ENCODE results near the gene C14orf119. TPM values are rescaled to one million over a fixed set of nuclear protein-coding genes. Genes with fewer than 3 reads are reported as not detected.

The C14orf119 gene
- total RNA-seq, 1 donor from 2014 or later: 38.6 TPM

DNA sequence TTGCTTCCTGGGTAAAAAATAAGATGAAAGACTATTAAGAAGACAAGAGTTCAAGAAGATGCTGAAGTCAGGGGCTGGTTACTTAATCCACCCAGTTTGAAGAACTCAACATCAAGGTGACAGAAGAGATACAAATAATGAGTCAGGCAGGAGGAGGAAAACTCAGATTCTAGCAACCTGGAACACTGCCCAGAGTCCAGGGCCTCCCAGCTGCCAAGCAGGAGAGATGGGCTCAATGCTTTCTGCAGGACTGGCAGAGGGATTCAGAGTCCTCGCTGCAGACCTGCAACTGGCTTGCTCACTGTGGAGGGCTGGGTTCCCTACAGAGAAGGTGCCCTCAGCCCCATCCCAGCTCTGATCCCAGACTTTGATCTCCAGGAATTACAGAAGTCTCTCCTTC, 52.4 kb downstream of the C14orf119 start:
- no peak for DNase-seq (ENCODE audit: low read depth in 2 of 2)

DNA sequence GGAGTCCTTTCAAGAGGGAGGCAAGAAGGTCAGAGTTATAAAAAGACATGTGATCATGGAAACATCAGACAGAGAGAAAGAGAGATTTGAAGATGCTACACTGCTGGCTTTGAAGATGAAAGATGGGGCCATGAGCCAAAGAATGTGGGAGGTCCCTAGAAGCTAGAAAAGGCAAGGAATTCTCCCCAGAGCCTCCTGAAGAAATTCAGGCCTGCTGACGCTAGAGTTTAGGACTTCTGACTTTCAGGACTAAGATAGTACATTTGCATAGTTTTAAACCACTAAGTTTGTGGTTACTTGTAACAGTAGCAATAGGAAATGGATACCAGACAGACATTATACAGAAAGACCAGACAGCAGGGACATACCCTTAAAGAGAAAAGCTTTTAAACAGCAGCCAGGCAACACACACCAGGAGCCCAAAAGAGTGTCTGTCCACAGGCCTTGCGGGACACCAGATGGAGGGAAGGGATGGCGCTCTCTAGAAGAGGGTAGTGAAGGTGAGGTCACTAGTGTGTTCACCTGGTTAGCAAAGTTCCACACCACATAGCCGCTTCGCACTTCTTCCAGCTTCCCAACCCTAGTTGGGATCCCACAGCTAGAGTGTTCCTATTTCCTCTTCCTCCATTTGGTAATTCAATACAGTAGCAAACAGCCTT, 53.4 kb downstream of the C14orf119 start:
- DNase-seq (ENCODE audit: low read depth in 2 of 2): no peak

DNA sequence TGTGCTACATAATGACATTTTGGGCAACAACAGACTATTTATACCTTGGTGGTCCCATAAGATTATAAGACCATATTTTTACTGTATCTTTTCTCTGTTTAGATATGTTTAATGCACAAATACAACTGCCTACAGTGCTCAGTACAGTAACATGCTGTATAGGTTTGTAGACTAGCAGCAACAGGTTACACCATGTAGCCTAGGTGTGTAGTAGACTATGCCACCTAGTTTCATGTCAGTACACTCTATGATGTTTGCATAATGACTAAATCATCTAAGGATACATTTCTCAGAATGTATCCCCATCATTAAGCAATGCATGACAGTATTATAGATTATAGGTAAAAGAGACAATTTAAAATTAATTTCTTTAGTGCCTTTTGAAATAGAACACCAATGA, 54.4 kb downstream of the C14orf119 start:
- DNase-seq (ENCODE audit: low read depth in 2 of 2): no peak

Other genes starting within 250 kb of the C14orf119 start
- gene LRP10, start 223.8 kb upstream of the C14orf119 start, total RNA-seq: 35.2 and 65.7 TPM in 2 replicates
- gene REM2, start 212.3 kb upstream of the C14orf119 start, total RNA-seq: under 0.01 TPM in 1 of 2 replicates, not detected in the other
- gene RBM23, start 176.4 kb upstream of the C14orf119 start, total RNA-seq: 36.1 and 44.4 TPM in 2 replicates
- 38.4 and 47.1 TPM in 2 replicates for gene PRMT5, start 166.1 kb upstream of the C14orf119 start, total RNA-seq
- 14.5 and 29.7 TPM in 2 replicates for gene HAUS4, start 138.4 kb upstream of the C14orf119 start, total RNA-seq
- gene AJUBA, start 113.0 kb upstream of the C14orf119 start, total RNA-seq: 35.7 and 40.3 TPM in 2 replicates
- gene C14orf93, start 85.4 kb upstream of the C14orf119 start, total RNA-seq: 4.1 and 4.4 TPM in 2 replicates
- 216 and 232 TPM in 2 replicates for gene PSMB5, start 60.6 kb upstream of the C14orf119 start, total RNA-seq
- gene PSMB11, start 53.3 kb upstream of the C14orf119 start, total RNA-seq: not detected in 2 replicates
- 1.5 and 1.9 TPM in 2 replicates for gene CDH24, start 38.0 kb upstream of the C14orf119 start, total RNA-seq
- gene ACIN1, start 369 bp upstream of the C14orf119 start, total RNA-seq: 36.8 and 43.0 TPM in 2 replicates
- not detected in 2 replicates for gene CIROP, start 9.5 kb downstream of the C14orf119 start, total RNA-seq
- not detected in 2 replicates for gene CEBPE, start 23.8 kb downstream of the C14orf119 start, total RNA-seq
- 0.13 and 1.0 TPM in 2 replicates for gene SLC7A8, start 88.2 kb downstream of the C14orf119 start, total RNA-seq
- gene RNF212B, start 142.4 kb downstream of the C14orf119 start, total RNA-seq: not detected in 2 replicates
- gene HOMEZ, start 190.6 kb downstream of the C14orf119 start, total RNA-seq: 3.1 and 4.6 TPM in 2 replicates
- 1.7 and 2.9 TPM in 2 replicates for gene PPP1R3E, start 207.4 kb downstream of the C14orf119 start, total RNA-seq
- gene BCL2L2, start 211.3 kb downstream of the C14orf119 start, total RNA-seq: 10.9 and 16.3 TPM in 2 replicates
- 67.0 and 90.6 TPM in 2 replicates for gene PABPN1, start 226.0 kb downstream of the C14orf119 start, total RNA-seq